Ascending aorta (tissue), 2 donors: ENCODE measurements around the gene MRC2. TPM values are rescaled to one million over a fixed set of nuclear protein-coding genes. Genes with fewer than 3 reads are reported as not detected.

Experiments
- DNase-seq, 2 donors: peaks; one replicate each; pipeline ENCODE4 v3.0.0-alpha.2; 2019; ENCODE audit warnings: low spot score in 2 of 2
- H3K27ac ChIP-seq, 2 donors: fragments of 200-600 bp; sonication (generic); one replicate each; pipeline ENCODE4 v1.5.1; 2016 to 2017; ENCODE audit warnings: mild to moderate bottlenecking in 1 of 2
- H3K27me3 ChIP-seq: fragments of 200-600 bp; sonication (generic); one replicate; pipeline ENCODE4 v1.5.1; 2017
- H3K36me3 ChIP-seq, 2 donors: fragments of 200-600 bp; sonication (generic); one replicate each; pipeline ENCODE4 v1.5.1; 2016
- H3K4me1 ChIP-seq, 2 donors: fragments of 200-600 bp; sonication (generic); one replicate each; pipeline ENCODE4 v1.5.1; 2016 to 2017; ENCODE audit warnings: mild to moderate bottlenecking in 1 of 2
- H3K4me3 ChIP-seq, 2 donors: fragments of 200-600 bp; sonication (generic); one replicate each; pipeline ENCODE4 v1.5.1; 2016 to 2017; ENCODE audit warnings: mild to moderate bottlenecking in 1 of 2
- H3K9me3 ChIP-seq, 2 donors: fragments of 200-600 bp; sonication (generic); one replicate each; pipeline ENCODE4 v1.5.1; 2016
- intact Hi-C: fragments of 100-400 bp; cut with DNase I; formaldehyde crosslinking; loops from one replicate; pipeline ENCODE4 v1.15.1; 2023
- total RNA-seq: library from RNA; depleted of rRNA; stranded (reverse); fragments of >200 nt; gene quantifications from one replicate; pipeline ENCODE4 v1.1.0, GENCODE V29; 2016
- TF ChIP-seq, protein P1 (sequence below), 3 experiments: fragments of 200-600 bp in 2 of 3; fragments of 450-650 bp in 1 of 3; sonication (generic) in 2 of 3; IDR thresholded peaks; one replicate each; pipeline ENCODE4 v1.5.1; 2016 to 2019; ENCODE audit warnings: antibody characterized with exemption in 3 of 3, mild to moderate bottlenecking in 1 of 3, moderate library complexity in 1 of 3

Gene MRC2
- total RNA-seq, 1 donor from 2014 or later, result 147 TPM

DNA sequence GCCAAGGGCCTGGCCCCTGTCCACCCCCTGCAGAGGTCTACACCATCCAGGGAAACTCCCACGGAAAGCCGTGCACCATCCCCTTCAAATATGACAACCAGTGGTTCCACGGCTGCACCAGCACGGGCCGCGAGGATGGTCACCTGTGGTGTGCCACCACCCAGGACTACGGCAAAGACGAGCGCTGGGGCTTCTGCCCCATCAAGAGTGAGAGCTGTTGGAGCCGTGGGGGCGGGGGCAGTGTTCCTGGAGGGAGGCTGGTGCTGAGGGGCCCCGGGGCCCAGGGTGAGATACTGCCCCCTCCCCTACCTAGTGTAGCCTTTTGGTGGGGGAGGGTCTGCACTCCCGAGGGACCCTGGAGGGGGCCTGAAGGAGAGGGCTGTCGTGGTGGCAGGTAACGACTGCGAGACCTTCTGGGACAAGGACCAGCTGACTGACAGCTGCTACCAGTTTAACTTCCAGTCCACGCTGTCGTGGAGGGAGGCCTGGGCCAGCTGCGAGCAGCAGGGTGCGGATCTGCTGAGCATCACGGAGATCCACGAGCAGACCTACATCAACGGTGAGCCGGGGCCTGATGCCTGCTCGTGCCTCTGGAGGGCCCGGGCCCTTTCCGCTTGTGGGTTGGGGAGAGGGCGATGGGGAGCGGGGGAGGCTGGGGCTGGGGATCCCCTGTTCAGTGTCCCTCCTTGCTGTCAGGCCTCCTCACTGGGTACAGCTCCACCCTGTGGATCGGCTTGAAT, 38.8 kb downstream of the MRC2 start:
- H3K27me3 ChIP-seq, result no peaks in the 10 kb centered on the region
- H3K36me3 ChIP-seq, result peaks cover 21 to 42% of the 10 kb centered on the region in 2 donors
- no peaks in the 10 kb centered on the region for H3K9me3 ChIP-seq
- intact Hi-C loops, result no loop called here
- H3K4me1 ChIP-seq, result peaks cover 0 to 1% of the 10 kb centered on the region in 2 donors
- H3K4me3 ChIP-seq, result no peak overlapping the region
- TF ChIP-seq, protein P1, sequence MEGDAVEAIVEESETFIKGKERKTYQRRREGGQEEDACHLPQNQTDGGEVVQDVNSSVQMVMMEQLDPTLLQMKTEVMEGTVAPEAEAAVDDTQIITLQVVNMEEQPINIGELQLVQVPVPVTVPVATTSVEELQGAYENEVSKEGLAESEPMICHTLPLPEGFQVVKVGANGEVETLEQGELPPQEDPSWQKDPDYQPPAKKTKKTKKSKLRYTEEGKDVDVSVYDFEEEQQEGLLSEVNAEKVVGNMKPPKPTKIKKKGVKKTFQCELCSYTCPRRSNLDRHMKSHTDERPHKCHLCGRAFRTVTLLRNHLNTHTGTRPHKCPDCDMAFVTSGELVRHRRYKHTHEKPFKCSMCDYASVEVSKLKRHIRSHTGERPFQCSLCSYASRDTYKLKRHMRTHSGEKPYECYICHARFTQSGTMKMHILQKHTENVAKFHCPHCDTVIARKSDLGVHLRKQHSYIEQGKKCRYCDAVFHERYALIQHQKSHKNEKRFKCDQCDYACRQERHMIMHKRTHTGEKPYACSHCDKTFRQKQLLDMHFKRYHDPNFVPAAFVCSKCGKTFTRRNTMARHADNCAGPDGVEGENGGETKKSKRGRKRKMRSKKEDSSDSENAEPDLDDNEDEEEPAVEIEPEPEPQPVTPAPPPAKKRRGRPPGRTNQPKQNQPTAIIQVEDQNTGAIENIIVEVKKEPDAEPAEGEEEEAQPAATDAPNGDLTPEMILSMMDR (IDR thresholded peaks at IDR 0.05), result no peak
- no peak overlapping the region for H3K27ac ChIP-seq
- DNase-seq, result no peak

DNA sequence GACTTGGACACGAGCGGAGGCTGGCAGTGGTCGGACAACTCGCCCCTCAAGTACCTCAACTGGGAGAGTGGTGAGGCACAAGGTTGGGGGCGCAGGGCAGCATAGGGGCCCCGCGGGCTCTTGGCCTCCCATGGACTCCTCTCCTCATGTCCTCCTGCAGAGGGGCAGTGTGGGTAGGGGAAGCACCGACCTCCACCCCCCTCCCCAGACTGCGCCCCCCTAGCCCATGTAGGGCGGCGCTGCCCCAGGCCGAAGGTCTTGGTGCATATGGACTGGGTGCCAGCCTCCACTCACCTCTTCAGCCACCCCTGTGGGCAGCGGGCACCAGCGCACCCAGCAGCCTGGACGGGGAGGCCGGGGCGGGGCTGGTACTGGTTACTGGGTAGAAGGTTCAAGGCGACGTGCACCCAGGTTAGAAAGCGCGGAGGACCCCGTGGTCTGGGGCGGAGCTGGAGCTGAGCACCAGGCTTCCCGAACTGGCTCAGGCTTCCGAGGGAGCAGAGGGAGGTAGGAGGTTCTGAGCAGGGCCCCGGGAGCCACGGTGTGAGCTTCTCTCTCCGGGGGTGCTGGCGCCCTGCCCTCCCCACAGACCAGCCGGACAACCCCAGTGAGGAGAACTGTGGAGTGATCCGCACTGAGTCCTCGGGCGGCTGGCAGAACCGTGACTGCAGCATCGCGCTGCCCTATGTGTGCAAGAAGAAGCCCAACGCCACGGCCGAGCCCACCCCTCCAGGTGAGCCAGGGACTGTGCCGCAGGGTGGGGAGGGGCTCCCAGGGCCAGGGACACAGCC, 39.5 kb downstream of the MRC2 start:
- Histone ChIP-seq H3K4me3 (no peak overlapping the region), H3K36me3 (peaks cover 25 to 49% of the 10 kb centered on the region in 2 donors), H3K27me3 (no peaks in the 10 kb centered on the region), H3K9me3 (no peaks in the 10 kb centered on the region), H3K4me1 (peaks cover 0 to 9% of the 10 kb centered on the region in 2 donors), H3K27ac (no peak overlapping the region)
- intact Hi-C loops, result no loop called here
- TF ChIP-seq, protein P1 (IDR thresholded peaks at IDR 0.05), result no peak
- DNase-seq, result no peak

DNA sequence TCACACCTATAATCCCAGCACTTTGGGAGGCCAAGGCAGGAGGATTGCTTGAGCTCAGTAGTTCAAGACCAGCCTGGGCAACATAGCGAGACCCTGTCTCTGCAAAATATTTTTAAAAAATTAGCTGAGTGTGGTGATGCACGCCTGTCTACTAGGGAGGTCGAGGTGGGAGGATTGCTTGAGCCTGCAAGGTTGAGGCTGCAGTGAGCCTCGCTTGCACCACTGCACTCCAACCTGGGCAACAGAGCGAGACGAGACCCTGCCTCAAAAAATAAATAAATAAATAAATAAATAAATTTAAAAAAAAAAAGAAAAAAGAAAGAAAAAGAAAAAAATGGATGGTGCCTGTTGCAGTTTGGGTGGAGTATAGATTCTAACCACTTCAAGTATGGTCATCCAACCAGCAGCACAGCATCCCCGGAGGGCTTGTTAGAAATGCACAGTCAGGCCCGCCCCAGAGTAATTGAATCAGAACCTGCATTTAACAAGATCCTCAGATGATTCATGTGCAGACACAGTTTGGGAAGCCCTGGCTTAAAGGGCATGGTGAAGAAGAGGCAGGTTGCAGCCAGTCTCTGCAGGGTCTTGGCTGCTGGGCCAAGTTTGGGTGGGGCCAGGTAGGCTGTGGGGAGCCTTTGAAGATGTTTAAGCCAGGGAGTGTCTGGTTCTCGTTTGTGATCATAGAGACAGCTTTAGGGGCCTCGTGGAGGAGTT, 40.8 kb downstream of the MRC2 start:
- peaks cover 28 to 52% of the 10 kb centered on the region in 2 donors for H3K36me3 ChIP-seq
- no peak for DNase-seq
- H3K27ac ChIP-seq, result no peak overlapping the region
- intact Hi-C loops, result no loop called here
- H3K9me3 ChIP-seq, result no peaks in the 10 kb centered on the region
- H3K27me3 ChIP-seq, result no peaks in the 10 kb centered on the region
- H3K4me3 ChIP-seq, result no peak overlapping the region
- TF ChIP-seq, protein P1 (IDR thresholded peaks at IDR 0.05), result no peak
- H3K4me1 ChIP-seq, result peaks cover 0 to 10% of the 10 kb centered on the region in 2 donors

DNA sequence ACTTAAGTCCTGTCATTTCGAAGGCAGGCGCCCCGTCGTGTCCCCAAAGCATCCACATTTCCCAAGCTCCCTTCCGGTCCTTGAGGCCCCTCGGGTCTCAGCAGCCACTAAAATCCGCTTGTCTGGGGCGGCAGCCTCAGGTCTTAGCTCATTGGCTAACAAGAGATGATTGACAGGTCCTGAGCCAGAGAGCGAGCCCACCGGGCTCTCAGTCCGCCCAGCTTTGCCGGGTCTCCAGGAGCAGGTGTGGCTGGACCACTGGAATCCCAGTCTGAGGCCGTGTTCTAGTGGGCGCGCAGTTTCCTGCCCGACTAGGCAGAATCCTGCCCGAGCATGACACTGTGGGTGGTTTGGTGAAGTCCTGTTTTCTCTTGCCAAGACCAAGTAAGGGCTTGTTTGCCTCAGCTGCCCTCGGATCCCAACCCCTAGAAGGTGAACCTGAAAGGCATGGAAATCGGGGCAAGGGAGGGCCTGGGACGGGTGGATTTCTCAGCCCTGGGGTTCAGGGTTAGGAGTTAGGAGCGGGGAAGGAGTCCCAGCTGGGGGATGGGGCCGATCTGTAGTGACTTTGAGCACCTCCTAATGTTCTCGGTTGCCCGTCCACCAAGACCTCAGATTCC, 42.8 kb downstream of the MRC2 start:
- no peaks in the 10 kb centered on the region for H3K27me3 ChIP-seq
- no peak for DNase-seq
- peaks cover 7 to 15% of the 10 kb centered on the region in 2 donors for H3K4me1 ChIP-seq
- H3K4me3 ChIP-seq, result no peak overlapping the region
- TF ChIP-seq, protein P1 (IDR thresholded peaks at IDR 0.05), result no peak
- intact Hi-C loops, result loop anchor here (10.0 kb wide), 1 partner anchor 106 kb away; no protein-coding TSS in a partner anchor
- peaks cover 24 to 49% of the 10 kb centered on the region in 2 donors for H3K36me3 ChIP-seq
- H3K9me3 ChIP-seq, result no peaks in the 10 kb centered on the region
- H3K27ac ChIP-seq, result no peak overlapping the region

DNA sequence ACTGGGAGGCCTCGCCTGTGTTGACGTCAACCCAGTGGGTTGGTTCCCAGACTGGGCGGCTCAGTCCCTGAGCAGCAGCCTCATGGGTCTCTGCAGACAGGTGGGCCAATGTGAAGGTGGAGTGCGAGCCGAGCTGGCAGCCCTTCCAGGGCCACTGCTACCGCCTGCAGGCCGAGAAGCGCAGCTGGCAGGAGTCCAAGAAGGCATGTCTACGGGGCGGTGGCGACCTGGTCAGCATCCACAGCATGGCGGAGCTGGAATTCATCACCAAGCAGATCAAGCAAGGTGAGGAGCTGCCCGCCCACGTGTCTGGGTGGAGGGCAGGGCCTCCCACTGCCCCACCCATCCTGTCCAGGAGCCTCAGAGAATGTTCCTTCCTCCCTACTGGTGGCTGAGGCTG, 44.1 kb downstream of the MRC2 start:
- H3K4me3 ChIP-seq, result no peak overlapping the region
- no peak for DNase-seq
- TF ChIP-seq, protein P1 (IDR thresholded peaks at IDR 0.05), result no peak
- H3K27ac ChIP-seq, result no peak overlapping the region
- peaks cover 22 to 47% of the 10 kb centered on the region in 2 donors for H3K36me3 ChIP-seq
- intact Hi-C loops, result loop anchor here (10.0 kb wide), 1 partner anchor 107 kb away; no protein-coding TSS in a partner anchor
- H3K4me1 ChIP-seq, result peaks cover 7 to 15% of the 10 kb centered on the region in 2 donors
- no peaks in the 10 kb centered on the region for H3K27me3 ChIP-seq
- H3K9me3 ChIP-seq, result no peaks in the 10 kb centered on the region
